HG03139 (cell line): ENCODE measurements around the gene CAMK2D.

Experiments
- ATAC-seq: cut with Tn5 transposase; IDR thresholded peaks from one replicate; pipeline ENCODE4 v1.9.1; 2021; ENCODE audit not compliant: unreplicated experiment

CAMK2D gene

GRCh38 chr4:113407409-113407808 lies 354.1 kb downstream of the CAMK2D start:
- no peak for ATAC-seq

GRCh38 chr4:113406723-113407016 lies 354.9 kb downstream of the CAMK2D start:
- no peak for ATAC-seq

- no peak for ATAC-seq
Observed at GRCh38 chr4:113405874-113406722, 355.4 kb downstream of the CAMK2D start.

GRCh38 chr4:113404841-113405240 lies 356.7 kb downstream of the CAMK2D start:
- ATAC-seq = no peak

- ATAC-seq = no peak
Observed at GRCh38 chr4:113404167-113404571, 357.4 kb downstream of the CAMK2D start.
